OCI-LY1 (cell line): ENCODE measurements around the gene KIF1C.

Source experiments
- H2AFZ ChIP-seq: fragments of 200-600 bp; sonication (generic), shearing (Covaris generic); 2 replicates; pipeline ENCODE4 v1.6.0; 2014; ENCODE audit warnings: antibody characterized with exemption, mild to moderate bottlenecking, low read length
- H3F3A ChIP-seq: fragments of 200-600 bp; sonication (generic), shearing (Covaris generic); 2 replicates; pipeline ENCODE4 v1.6.0; 2014; ENCODE audit warnings: mild to moderate bottlenecking, antibody characterized with exemption, low read length, moderate library complexity; ENCODE audit not compliant: insufficient read depth
- H3K27ac ChIP-seq: fragments of 200-600 bp; sonication (generic); 2 replicates; pipeline ENCODE4 v1.5.1; 2014; ENCODE audit warnings: low read length, mixed run types, mild to moderate bottlenecking, low read depth; ENCODE audit not compliant: poor library complexity, severe bottlenecking
- H3K27me3 ChIP-seq: fragments of 200-600 bp; sonication (generic); 2 replicates; pipeline ENCODE4 v1.6.0; 2014; ENCODE audit warnings: antibody characterized with exemption, mild to moderate bottlenecking, low read length, moderate library complexity; ENCODE audit not compliant: insufficient read depth
- H3K36me3 ChIP-seq: fragments of 200-600 bp; sonication (generic); 2 replicates; pipeline ENCODE4 v1.6.1; 2014; ENCODE audit warnings: mild to moderate bottlenecking, antibody characterized with exemption, low read length, moderate library complexity, mixed read lengths; ENCODE audit not compliant: insufficient read depth
- H3K4me1 ChIP-seq: fragments of 200-600 bp; sonication (generic); 2 replicates; pipeline ENCODE4 v1.5.1; 2014; ENCODE audit warnings: mild to moderate bottlenecking, low read length, moderate library complexity; ENCODE audit not compliant: insufficient read depth, severe bottlenecking
- H3K4me2 ChIP-seq: fragments of 200-600 bp; sonication (generic), shearing (Covaris generic); 2 replicates; pipeline ENCODE4 v1.6.1; 2014; ENCODE audit warnings: low read length
- H3K4me3 ChIP-seq: fragments of 200-600 bp; sonication (generic); 2 replicates; pipeline ENCODE4 v1.5.1; 2014; ENCODE audit warnings: low read length, low read depth, mild to moderate bottlenecking, mixed read lengths; ENCODE audit not compliant: poor library complexity, severe bottlenecking
- H3K79me2 ChIP-seq: fragments of 200-600 bp; shearing (Covaris generic); 2 replicates; pipeline ENCODE4 v1.6.1; 2016; ENCODE audit warnings: mixed run types, low read length, mixed read lengths; ENCODE audit not compliant: insufficient read depth
- H3K9ac ChIP-seq: fragments of 200-600 bp; sonication (generic), shearing (Covaris generic); 2 replicates; pipeline ENCODE4 v1.6.1; 2014; ENCODE audit warnings: mild to moderate bottlenecking, low read length, mixed read lengths
- H3K9me2 ChIP-seq: fragments of 200-600 bp; sonication (generic), shearing (Covaris generic); 2 replicates; pipeline ENCODE4 v1.6.1; 2014; ENCODE audit warnings: low read depth, mild to moderate bottlenecking, low read length, mixed read lengths
- H3K9me3 ChIP-seq: fragments of 200-600 bp; shearing (Covaris generic); 2 replicates; pipeline ENCODE4 v1.6.1; 2014; ENCODE audit warnings: low read length, mixed read lengths
- H4K20me1 ChIP-seq: fragments of 200-600 bp; sonication (generic), shearing (Covaris generic); 2 replicates; pipeline ENCODE4 v1.6.0; 2016; ENCODE audit warnings: mild to moderate bottlenecking, low read length; ENCODE audit not compliant: insufficient read depth
- EZH2 ChIP-seq: fragments of 200-600 bp; sonication (generic), shearing (Covaris generic); IDR thresholded peaks from 2 replicates; pipeline ENCODE4 v1.8.0; 2017; ENCODE audit warnings: borderline replicate concordance, mixed run types, mild to moderate bottlenecking, antibody characterized with exemption, low read length, moderate library complexity, mixed read lengths
- TF ChIP-seq, protein P1 (sequence below): fragments of 200-600 bp; sonication (generic), shearing (Covaris generic); IDR thresholded peaks from 2 replicates; pipeline ENCODE4 v1.5.1; 2017; ENCODE audit warnings: mild to moderate bottlenecking, antibody characterized with exemption, low read length, moderate library complexity, mixed read lengths

KIF1C gene

DNA sequence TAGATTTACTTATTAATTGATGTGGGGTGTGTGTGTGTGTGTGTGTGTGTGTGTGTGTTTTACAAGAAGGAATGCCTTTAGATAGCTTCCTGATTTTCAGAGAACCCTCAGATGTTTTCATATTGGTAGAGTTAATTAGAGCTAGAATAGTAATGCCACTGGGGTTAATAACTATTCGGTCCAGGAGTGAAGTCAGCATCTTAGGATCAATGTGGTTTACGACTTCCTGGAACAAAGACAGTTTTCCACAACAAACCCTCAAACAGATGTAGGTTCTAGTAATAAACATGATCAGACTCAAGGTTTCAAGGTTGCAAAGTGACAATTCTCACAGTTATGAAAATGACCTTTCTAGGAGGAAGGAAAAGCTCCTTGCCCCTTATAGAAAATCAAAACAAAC is 49.7 kb downstream of the KIF1C start:
- no peak overlapping the region for H3K4me2 ChIP-seq
- H3K9ac ChIP-seq, result no peak overlapping the region
- H2AFZ ChIP-seq, result no peak overlapping the region
- peaks cover 9% of the 10 kb centered on the region for H3K4me1 ChIP-seq
- H3K27me3 ChIP-seq, result no peaks in the 10 kb centered on the region
- H3K4me3 ChIP-seq, result no peak overlapping the region
- no peak for TF ChIP-seq EZH2
- TF ChIP-seq, protein P1, sequence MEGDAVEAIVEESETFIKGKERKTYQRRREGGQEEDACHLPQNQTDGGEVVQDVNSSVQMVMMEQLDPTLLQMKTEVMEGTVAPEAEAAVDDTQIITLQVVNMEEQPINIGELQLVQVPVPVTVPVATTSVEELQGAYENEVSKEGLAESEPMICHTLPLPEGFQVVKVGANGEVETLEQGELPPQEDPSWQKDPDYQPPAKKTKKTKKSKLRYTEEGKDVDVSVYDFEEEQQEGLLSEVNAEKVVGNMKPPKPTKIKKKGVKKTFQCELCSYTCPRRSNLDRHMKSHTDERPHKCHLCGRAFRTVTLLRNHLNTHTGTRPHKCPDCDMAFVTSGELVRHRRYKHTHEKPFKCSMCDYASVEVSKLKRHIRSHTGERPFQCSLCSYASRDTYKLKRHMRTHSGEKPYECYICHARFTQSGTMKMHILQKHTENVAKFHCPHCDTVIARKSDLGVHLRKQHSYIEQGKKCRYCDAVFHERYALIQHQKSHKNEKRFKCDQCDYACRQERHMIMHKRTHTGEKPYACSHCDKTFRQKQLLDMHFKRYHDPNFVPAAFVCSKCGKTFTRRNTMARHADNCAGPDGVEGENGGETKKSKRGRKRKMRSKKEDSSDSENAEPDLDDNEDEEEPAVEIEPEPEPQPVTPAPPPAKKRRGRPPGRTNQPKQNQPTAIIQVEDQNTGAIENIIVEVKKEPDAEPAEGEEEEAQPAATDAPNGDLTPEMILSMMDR, result no peak
- H3K27ac ChIP-seq, result no peak overlapping the region
- H3K9me2 ChIP-seq, result no peaks in the 10 kb centered on the region
- no peaks in the 10 kb centered on the region for H3K36me3 ChIP-seq
- no peaks in the 10 kb centered on the region for H4K20me1 ChIP-seq
- no peaks in the 10 kb centered on the region for H3F3A ChIP-seq
- H3K9me3 ChIP-seq, result no peaks in the 10 kb centered on the region
- no peaks in the 10 kb centered on the region for H3K79me2 ChIP-seq

DNA sequence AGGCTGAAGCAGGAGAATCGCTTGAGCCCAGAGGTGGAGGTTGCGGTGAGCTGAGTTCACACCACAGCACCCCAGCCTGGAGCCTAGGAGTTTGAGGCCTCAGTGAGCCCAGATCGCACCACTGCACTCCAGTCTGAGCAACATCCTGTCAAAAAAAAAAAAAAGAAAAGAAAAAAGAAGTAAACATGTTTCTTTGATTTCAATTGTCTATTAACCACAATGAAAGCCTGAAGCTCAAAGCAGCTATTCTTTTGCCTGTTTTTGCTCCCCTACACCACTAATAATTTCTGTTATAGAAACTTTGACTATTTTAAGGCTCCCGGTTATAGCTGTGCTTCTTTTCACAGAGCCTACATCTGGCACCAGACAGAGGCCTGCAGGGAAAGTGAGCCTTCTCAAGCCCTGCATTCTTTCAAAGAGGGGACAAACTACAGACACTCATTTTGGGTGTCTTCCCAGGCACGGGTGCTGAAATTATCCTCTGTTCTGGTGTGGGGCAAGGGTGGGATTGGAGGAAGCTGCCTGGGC is 51.6 kb downstream of the KIF1C start:
- Histone ChIP-seq H3K36me3 (no peaks in the 10 kb centered on the region), H2AFZ (no peak overlapping the region), H3F3A (no peaks in the 10 kb centered on the region), H3K9me2 (no peaks in the 10 kb centered on the region), H3K9me3 (no peaks in the 10 kb centered on the region), H3K27ac (no peak overlapping the region), H3K4me2 (no peak overlapping the region), H3K9ac (no peak overlapping the region), H3K4me1 (peaks cover 9% of the 10 kb centered on the region), H3K27me3 (no peaks in the 10 kb centered on the region), H3K79me2 (no peaks in the 10 kb centered on the region), H4K20me1 (no peaks in the 10 kb centered on the region), H3K4me3 (no peak overlapping the region)
- TF ChIP-seq EZH2, result no peak
- TF ChIP-seq, protein P1, result no peak

DNA sequence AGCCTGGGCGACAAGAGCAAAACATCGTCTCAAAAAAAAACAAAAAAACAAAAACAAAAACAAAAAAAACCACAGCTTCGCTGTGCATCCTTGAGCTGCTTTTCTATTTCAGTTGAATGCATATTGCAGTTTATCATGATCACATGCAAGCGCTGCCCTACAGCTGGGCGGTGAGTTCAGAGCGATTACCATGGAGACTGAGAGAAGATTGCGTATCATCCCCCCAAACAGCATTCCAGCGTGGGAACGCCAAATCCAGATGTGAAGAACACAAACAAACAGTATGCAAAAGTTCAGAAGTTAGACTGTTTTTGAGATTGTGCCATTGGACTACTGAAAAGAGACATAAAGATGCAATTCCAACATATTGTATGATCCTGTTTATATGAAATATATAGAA is 52.5 kb downstream of the KIF1C start:
- peaks cover 9% of the 10 kb centered on the region for H3K4me1 ChIP-seq
- no peaks in the 10 kb centered on the region for H3K79me2 ChIP-seq
- H3K9me3 ChIP-seq, result no peaks in the 10 kb centered on the region
- H2AFZ ChIP-seq, result no peak overlapping the region
- TF ChIP-seq EZH2, result no peak
- TF ChIP-seq, protein P1, result no peak
- H3K27me3 ChIP-seq, result no peaks in the 10 kb centered on the region
- H3K9ac ChIP-seq, result no peak overlapping the region
- no peaks in the 10 kb centered on the region for H3F3A ChIP-seq
- H4K20me1 ChIP-seq, result no peaks in the 10 kb centered on the region
- no peak overlapping the region for H3K4me3 ChIP-seq
- H3K36me3 ChIP-seq, result no peaks in the 10 kb centered on the region
- no peak overlapping the region for H3K27ac ChIP-seq
- H3K4me2 ChIP-seq, result no peak overlapping the region
- H3K9me2 ChIP-seq, result no peaks in the 10 kb centered on the region
